H1 (cell line): ENCODE data around the gene HAGH. TPM values are rescaled to one million over a fixed set of nuclear protein-coding genes. Genes with fewer than 3 reads are reported as not detected.

Source experiments
- BACH1 ChIP-seq: IDR thresholded peaks from 2 replicates; pipeline ENCODE4 v1.6.1; 2012; ENCODE audit warnings: low read length, improper control_type of control experiment
- BCL11A ChIP-seq, 2 experiments: IDR thresholded peaks; one replicate each; pipeline ENCODE4 v1.6.1; 2011; ENCODE audit warnings: low read depth in 2 of 2, low read length in 2 of 2, mild to moderate bottlenecking in 2 of 2
- CTCF ChIP-seq, 3 experiments: IDR thresholded peaks; 1 replicate in 2 of 3; 2 replicates in 1 of 3; pipeline versions ENCODE4 v1.5.1 to v1.6.1; 2011; ENCODE audit warnings: low read length in 3 of 3, mild to moderate bottlenecking in 3 of 3, inconsistent platforms in 2 of 3, low read depth in 1 of 3, moderate library complexity in 1 of 3; ENCODE audit not compliant: insufficient read depth in 1 of 3; ENCODE audit errors: control extremely low read depth in 1 of 3
- E2F6 ChIP-seq: IDR thresholded peaks from 2 replicates; pipeline ENCODE4 v1.6.1; 2012; ENCODE audit warnings: inconsistent platforms
- EP300 ChIP-seq, 2 experiments: IDR thresholded peaks; 1 replicate in 1 of 2; 2 replicates in 1 of 2; pipeline ENCODE4 v1.6.1; 2011 to 2012; ENCODE audit warnings: low read depth in 2 of 2, low read length in 2 of 2, mild to moderate bottlenecking in 2 of 2, borderline replicate concordance in 1 of 2, inconsistent platforms in 1 of 2, moderate library complexity in 1 of 2
- EZH2 ChIP-seq: fragments of 200-600 bp; sonication (generic); IDR thresholded peaks from 2 replicates; pipeline ENCODE4 v1.7.1; 2012; ENCODE audit warnings: low read depth, mild to moderate bottlenecking, moderate library complexity, low read length, inconsistent platforms; ENCODE audit not compliant: severe bottlenecking
- KDM5A ChIP-seq: fragments of 200-600 bp; IDR thresholded peaks from 2 replicates; pipeline ENCODE4 v1.7.1; 2012; ENCODE audit warnings: mild to moderate bottlenecking, low read length, inconsistent platforms, mixed read lengths
- MAX ChIP-seq: IDR thresholded peaks from 2 replicates; pipeline ENCODE4 v1.6.1; 2012; ENCODE audit warnings: inconsistent platforms
- POLR2AphosphoS5 ChIP-seq: IDR thresholded peaks from 2 replicates; pipeline ENCODE4 v1.6.1; 2011; ENCODE audit warnings: low read depth, low read length
- RBBP5 ChIP-seq: IDR thresholded peaks from 2 replicates; pipeline ENCODE4 v1.7.1; 2012; ENCODE audit warnings: low read depth, mild to moderate bottlenecking, inconsistent platforms, low read length, moderate library complexity, borderline replicate concordance
- SP4 ChIP-seq: IDR thresholded peaks from 2 replicates; pipeline ENCODE4 v1.6.1; 2012; ENCODE audit warnings: low read length, inconsistent platforms
- ZNF274 ChIP-seq: IDR thresholded peaks from 2 replicates; pipeline ENCODE4 v1.7.0; 2012; ENCODE audit warnings: low read length, borderline replicate concordance; ENCODE audit errors: extremely low read depth
- polyA plus RNA-seq, 7 experiments: library from polyadenylated mRNA; depleted of rRNA in 3 of 7; stranded (reverse) in 5 of 7; unstranded in 2 of 7; fragments of >200 nt in 5 of 7; fragments of 200-250 nt in 2 of 7; gene quantifications; 1 replicate in 5 of 7; 2 replicates in 1 of 7; 4 replicates in 1 of 7; pipeline versions ENCODE4 v1.2.1 to v1.2.3, GENCODE V29; 2011 to 2013; ENCODE audit warnings: missing spikeins in 2 of 7, mixed read lengths in 2 of 7
- total RNA-seq: library from RNA; stranded (reverse); fragmentation: NEBNext Ultra II Directional; extraction: Animal tissue kit (Norgen Biotek cat#: 25700); gene quantifications from 2 replicates; pipeline ENCODE4 v1.2.1, GENCODE V29; 2021

HAGH gene
- total and polyA plus RNA-seq, 2 of the 8 experiments (the other 6 are each of a cell fraction or from before 2014, with no cell fraction given), result 28.7 to 40.6 TPM

- TF ChIP-seq E2F6 (no peak), POLR2AphosphoS5 (peak; percentile 3), CTCF (IDR thresholded peaks at IDR 0.05; ENCODE audit: control extremely low read depth in 1 of 3, insufficient read depth in 1 of 3, low read depth in 1 of 3, low read length in 3 of 3) (no peak), RBBP5 (no peak), BCL11A (IDR thresholded peaks at IDR 0.05; ENCODE audit: low read depth in 2 of 2, low read length in 2 of 2) (no peak), BACH1 (peak; percentile 88), KDM5A (no peak; the same call in 1 of the 2 replicates), ZNF274 (no peak), SP4 (peak; percentile 76), EZH2 (no peak), MAX (peak; percentile 49; the same call in 1 of the 2 replicates), EP300 (IDR thresholded peaks at IDR 0.05; ENCODE audit: borderline replicate concordance in 1 of 2, low read depth in 2 of 2, low read length in 2 of 2) (peak in 1 of 2 experiments; percentile 3; a peak in 1 of 3 replicates)
- TF ChIP-seq, all 59 proteins: peak for 17
Measured at GRCh38 chr16:1782408-1783264, 44.0 kb downstream of the HAGH start, which contains the start of the genes NUBP2 and SPSB3 (continued).
